ENCODE results near the gene NPBWR2.

DNA sequence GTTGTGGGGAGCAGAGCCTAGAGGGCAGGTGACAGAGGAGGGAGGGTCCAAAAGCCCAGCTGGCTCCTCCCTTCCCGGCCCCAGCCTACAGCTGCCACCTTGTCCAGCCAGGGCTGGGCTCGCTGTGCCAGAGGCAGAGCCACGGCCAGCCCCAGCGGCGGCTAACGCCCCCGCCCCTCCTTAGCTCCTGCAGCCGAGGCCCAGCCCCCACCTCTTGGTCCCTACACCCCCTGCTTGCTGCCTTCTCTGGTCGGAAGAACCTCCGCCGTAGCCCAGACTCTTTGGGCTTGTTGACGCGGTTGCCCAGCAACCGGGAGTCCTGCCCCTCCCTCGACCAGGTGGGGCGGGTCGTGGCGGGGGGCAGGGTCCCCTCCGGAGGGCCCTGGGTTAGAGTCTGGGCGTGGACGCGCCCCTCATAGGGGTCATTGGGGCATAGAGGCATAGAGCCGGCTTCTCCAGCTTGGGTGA, 22.6 kb downstream of the NPBWR2 start:
- TF ChIP-seq, protein P1, sequence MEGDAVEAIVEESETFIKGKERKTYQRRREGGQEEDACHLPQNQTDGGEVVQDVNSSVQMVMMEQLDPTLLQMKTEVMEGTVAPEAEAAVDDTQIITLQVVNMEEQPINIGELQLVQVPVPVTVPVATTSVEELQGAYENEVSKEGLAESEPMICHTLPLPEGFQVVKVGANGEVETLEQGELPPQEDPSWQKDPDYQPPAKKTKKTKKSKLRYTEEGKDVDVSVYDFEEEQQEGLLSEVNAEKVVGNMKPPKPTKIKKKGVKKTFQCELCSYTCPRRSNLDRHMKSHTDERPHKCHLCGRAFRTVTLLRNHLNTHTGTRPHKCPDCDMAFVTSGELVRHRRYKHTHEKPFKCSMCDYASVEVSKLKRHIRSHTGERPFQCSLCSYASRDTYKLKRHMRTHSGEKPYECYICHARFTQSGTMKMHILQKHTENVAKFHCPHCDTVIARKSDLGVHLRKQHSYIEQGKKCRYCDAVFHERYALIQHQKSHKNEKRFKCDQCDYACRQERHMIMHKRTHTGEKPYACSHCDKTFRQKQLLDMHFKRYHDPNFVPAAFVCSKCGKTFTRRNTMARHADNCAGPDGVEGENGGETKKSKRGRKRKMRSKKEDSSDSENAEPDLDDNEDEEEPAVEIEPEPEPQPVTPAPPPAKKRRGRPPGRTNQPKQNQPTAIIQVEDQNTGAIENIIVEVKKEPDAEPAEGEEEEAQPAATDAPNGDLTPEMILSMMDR (IDR thresholded peaks at IDR 0.05), result no peak
- TF ChIP-seq ZFX (IDR thresholded peaks at IDR 0.05; ENCODE audit: borderline replicate concordance), result no peak

Data from 22Rv1 (cell line).